K562 (cell line): ENCODE measurements around the gene MRPS10. TPM values are rescaled to one million over a fixed set of nuclear protein-coding genes. Genes with fewer than 3 reads are reported as not detected.
A peak's percentile ranks its signal among the peaks of the same experiment; 100 is the strongest.

ENCODE experiments used
- ATF2 ChIP-seq: sonication (generic); formaldehyde crosslinking; IDR thresholded peaks from 2 replicates; pipeline ENCODE4 v1.8.1; 2022; ENCODE audit warnings: missing genetic modification reagents
- BHLHE40 ChIP-seq: IDR thresholded peaks from 2 replicates; pipeline ENCODE4 v1.6.1; 2011; ENCODE audit warnings: low read length, improper control_type of control experiment
- COPS2 ChIP-seq: fragments of 450-650 bp; conservative IDR thresholded peaks from 2 replicates; pipeline ENCODE4 v1.6.1; 2016; ENCODE audit warnings: mild to moderate bottlenecking, moderate library complexity
- EP400 ChIP-seq: fragments of 450-650 bp; IDR thresholded peaks from 2 replicates; pipeline ENCODE4 v1.6.1; 2017; ENCODE audit warnings: antibody characterized with exemption, mild to moderate bottlenecking, moderate library complexity
- HCFC1 ChIP-seq: IDR thresholded peaks from 2 replicates; pipeline ENCODE4 v1.6.1; 2012; ENCODE audit warnings: low read depth, low read length, improper control_type of control experiment
- HIVEP1 ChIP-seq: fragments of 250-450 bp; sonication (Bioruptor Pico); IDR thresholded peaks from 2 replicates; pipeline ENCODE4 v1.4.0; 2020; ENCODE audit warnings: mild to moderate bottlenecking
- KAT7 ChIP-seq: sonication (generic); formaldehyde crosslinking; IDR thresholded peaks from 2 replicates; pipeline ENCODE4 v1.8.0; 2022; ENCODE audit warnings: missing genetic modification reagents, mild to moderate bottlenecking, borderline replicate concordance
- L3MBTL2 ChIP-seq: fragments of 450-650 bp; IDR thresholded peaks from 2 replicates; pipeline ENCODE4 v1.6.1; 2016; ENCODE audit warnings: mild to moderate bottlenecking, moderate library complexity
- NONO ChIP-seq, 2 experiments: fragments of 200-400 bp in 1 of 2; fragments of 450-650 bp in 1 of 2; formaldehyde crosslinking in 1 of 2; IDR thresholded peaks; 2 replicates each; pipeline ENCODE4 v1.6.1; 2017; ENCODE audit warnings: low read depth in 2 of 2, mild to moderate bottlenecking in 2 of 2, moderate library complexity in 2 of 2, low read length in 1 of 2
- PBX2 ChIP-seq, 2 experiments: IDR thresholded peaks in 1 of 2; conservative IDR thresholded peaks in 1 of 2; 2 replicates each; pipeline ENCODE4 v1.6.1; 2016; ENCODE audit warnings: low read depth in 2 of 2, mild to moderate bottlenecking in 1 of 2, missing compliant biosample characterization in 1 of 2, missing genetic modification characterization in 1 of 2, moderate library complexity in 1 of 2
- PHF20 ChIP-seq: fragments of 450-650 bp; IDR thresholded peaks from 2 replicates; pipeline ENCODE4 v1.6.1; 2018; ENCODE audit not compliant: partially characterized antibody
- RBM14 ChIP-seq: fragments of 200-400 bp; formaldehyde crosslinking; IDR thresholded peaks from 2 replicates; pipeline ENCODE4 v1.6.1; 2018; ENCODE audit warnings: low read depth, mild to moderate bottlenecking, low read length, moderate library complexity, borderline replicate concordance; ENCODE audit not compliant: insufficient read depth
- RFX5 ChIP-seq: IDR thresholded peaks from 2 replicates; pipeline ENCODE4 v1.6.1; 2011; ENCODE audit warnings: low read depth, mild to moderate bottlenecking, improper control_type of control experiment, low read length
- RNF2 ChIP-seq: sonication (generic); IDR thresholded peaks from 2 replicates; pipeline ENCODE4 v1.6.1; 2016
- TBL1XR1 ChIP-seq, 2 experiments: IDR thresholded peaks; 2 replicates each; pipeline ENCODE4 v1.6.1; 2012; ENCODE audit warnings: improper control_type of control experiment in 2 of 2, low read length in 2 of 2, mild to moderate bottlenecking in 1 of 2
- UBTF ChIP-seq, 2 experiments: IDR thresholded peaks; 2 replicates each; pipeline ENCODE4 v1.6.1; 2012; ENCODE audit warnings: improper control_type of control experiment in 2 of 2, low read depth in 2 of 2, low read length in 2 of 2, borderline replicate concordance in 1 of 2
- ZNF384 ChIP-seq: IDR thresholded peaks from 2 replicates; pipeline ENCODE4 v1.6.1; 2012; ENCODE audit warnings: low read depth, low read length, improper control_type of control experiment
- ZNF444 ChIP-seq: fragments of 250-450 bp; sonication (Bioruptor Pico); IDR thresholded peaks from 2 replicates; pipeline ENCODE4 v1.4.0; 2020; ENCODE audit warnings: mild to moderate bottlenecking, moderate library complexity
- ZNF551 ChIP-seq: fragments of 250-450 bp; sonication (Bioruptor Pico); IDR thresholded peaks from 2 replicates; pipeline ENCODE4 v1.5.0; 2021; ENCODE audit warnings: mild to moderate bottlenecking, moderate library complexity
- ZNF586 ChIP-seq: fragments of 450-650 bp; formaldehyde crosslinking; conservative IDR thresholded peaks from 2 replicates; pipeline ENCODE4 v1.4.0; 2020; ENCODE audit warnings: mild to moderate bottlenecking, moderate library complexity
- polyA plus RNA-seq, 8 experiments: library from polyadenylated mRNA; depleted of rRNA in 4 of 8; stranded (reverse) in 5 of 8; unstranded in 3 of 8; fragments of >200 nt; fragmentation: Nextera tagmentation in 2 of 8; fragmentation: Illumina TruSeq in 1 of 8; extraction: Ambion mirVana in 2 of 8; extraction: Trizol in 1 of 8; gene quantifications; 2 replicates each; pipeline versions ENCODE4 v1.2.1 to v1.2.3, GENCODE V29; 2011 to 2014; ENCODE audit warnings: inconsistent platforms in 1 of 8, missing spikeins in 1 of 8
- total RNA-seq, 7 experiments: library from RNA; depleted of rRNA in 6 of 7; stranded (reverse); fragments of >200 nt in 6 of 7; fragmentation: Illumina TruSeq in 2 of 7; extraction: Trizol in 2 of 7; gene quantifications; 2 replicates each; pipeline versions ENCODE4 v1.2.1 to v1.2.3, GENCODE V29; 2011 to 2021; ENCODE audit warnings: low replicate concordance in 1 of 7
- TF ChIP-seq, protein P1 (sequence below): fragments of 250-450 bp; sonication (Bioruptor Pico); IDR thresholded peaks from 2 replicates; pipeline ENCODE4 v1.5.0; 2021; ENCODE audit warnings: mild to moderate bottlenecking, borderline replicate concordance

The MRPS10 gene
- total and polyA plus RNA-seq, 9 of the 15 experiments (the other 6 are each of a cell fraction or from before 2014, with no cell fraction given): 48.6 to 166 (median 93.7) TPM

GRCh38 chr6:42226645-42227143 is 9.0 kb upstream of the MRPS10 start (continued):
- TF ChIP-seq ZNF551 (no peak), ZNF586 (CRISPR knock-in tag) (no peak), RFX5 (no peak), RBM14 (no peak), BHLHE40 (no peak), COPS2 (no peak), L3MBTL2 (peak; percentile 37; the same call in 1 of the 2 replicates), ZNF384 (no peak), KAT7 (CRISPR knock-in tag) (no peak), ATF2 (no peak), EP400 (no peak), ZNF444 (CRISPR knock-in tag) (no peak), TBL1XR1 (IDR thresholded peaks at IDR 0.05; ENCODE audit: low read length in 2 of 2) (no peak), HIVEP1 (CRISPR knock-in tag) (no peak), UBTF (IDR thresholded peaks at IDR 0.05; ENCODE audit: borderline replicate concordance in 1 of 2, low read depth in 2 of 2, low read length in 2 of 2) (no peak; a peak in 1 of 4 replicates), PBX2 (CRISPR knock-in tag; IDR thresholded peaks at IDR 0.05; ENCODE audit: low read depth) (no peak), PBX2 (tag; conservative IDR thresholded peaks at IDR 0.05; ENCODE audit: low read depth) (no peak), PHF20 (no peak), HCFC1 (no peak), RNF2 (no peak), NONO (IDR thresholded peaks at IDR 0.05; ENCODE audit: low read depth in 2 of 2, low read length in 1 of 2) (no peak)
- TF ChIP-seq, protein P1, sequence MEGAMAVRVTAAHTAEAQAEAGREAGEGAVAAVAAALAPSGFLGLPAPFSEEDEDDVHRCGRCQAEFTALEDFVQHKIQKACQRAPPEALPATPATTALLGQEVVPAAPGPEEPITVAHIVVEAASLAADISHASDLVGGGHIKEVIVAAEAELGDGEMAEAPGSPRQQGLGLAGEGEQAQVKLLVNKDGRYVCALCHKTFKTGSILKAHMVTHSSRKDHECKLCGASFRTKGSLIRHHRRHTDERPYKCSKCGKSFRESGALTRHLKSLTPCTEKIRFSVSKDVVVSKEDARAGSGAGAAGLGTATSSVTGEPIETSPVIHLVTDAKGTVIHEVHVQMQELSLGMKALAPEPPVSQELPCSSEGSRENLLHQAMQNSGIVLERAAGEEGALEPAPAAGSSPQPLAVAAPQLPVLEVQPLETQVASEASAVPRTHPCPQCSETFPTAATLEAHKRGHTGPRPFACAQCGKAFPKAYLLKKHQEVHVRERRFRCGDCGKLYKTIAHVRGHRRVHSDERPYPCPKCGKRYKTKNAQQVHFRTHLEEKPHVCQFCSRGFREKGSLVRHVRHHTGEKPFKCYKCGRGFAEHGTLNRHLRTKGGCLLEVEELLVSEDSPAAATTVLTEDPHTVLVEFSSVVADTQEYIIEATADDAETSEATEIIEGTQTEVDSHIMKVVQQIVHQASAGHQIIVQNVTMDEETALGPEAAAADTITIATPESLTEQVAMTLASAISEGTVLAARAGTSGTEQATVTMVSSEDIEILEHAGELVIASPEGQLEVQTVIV (CRISPR knock-in tag): no peak
